22Rv1 (cell line): ENCODE results near the gene IL17RB.

Experiments used
- CTCF ChIP-seq: fragments of 450-650 bp; IDR thresholded peaks from 2 replicates; pipeline ENCODE4 v1.5.1; 2017; ENCODE audit warnings: mild to moderate bottlenecking
- ZFX ChIP-seq: fragments of 450-650 bp; IDR thresholded peaks from 2 replicates; pipeline ENCODE4 v1.6.1; 2017; ENCODE audit warnings: antibody characterized with exemption, borderline replicate concordance

- TF ChIP-seq CTCF (no peak), ZFX (no peak)
Measured at GRCh38 chr3:53884623-53885022, 38.3 kb downstream of the IL17RB start.
